CD4-positive, alpha-beta T cell treated with Interleukin-4 for 4 hours (primary cell): ENCODE data around the gene TTLL11.

Source experiments
- DNase-seq: peaks from one replicate; pipeline ENCODE4 v3.0.0-alpha.2; 2020

The TTLL11 gene

DNA sequence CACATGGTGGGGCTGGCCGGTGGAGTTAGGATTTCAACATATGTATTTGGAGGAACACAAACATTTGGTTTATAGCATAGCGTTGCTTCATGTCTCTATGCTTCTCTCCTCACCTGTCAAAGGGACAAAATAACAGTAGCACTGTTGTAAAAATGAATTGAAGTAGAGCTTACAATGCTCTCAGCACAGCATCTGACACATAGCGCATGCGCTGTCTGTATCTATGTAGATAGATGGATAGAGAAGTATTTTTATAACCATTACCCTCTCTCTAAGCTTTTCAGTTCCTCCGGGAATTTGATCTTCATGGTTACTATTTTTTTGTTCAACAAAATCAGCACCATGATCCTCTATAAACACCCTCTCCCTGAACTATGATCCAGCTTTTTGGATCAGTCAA is 166.0 kb downstream of the TTLL11 start:
- no peak for DNase-seq

DNA sequence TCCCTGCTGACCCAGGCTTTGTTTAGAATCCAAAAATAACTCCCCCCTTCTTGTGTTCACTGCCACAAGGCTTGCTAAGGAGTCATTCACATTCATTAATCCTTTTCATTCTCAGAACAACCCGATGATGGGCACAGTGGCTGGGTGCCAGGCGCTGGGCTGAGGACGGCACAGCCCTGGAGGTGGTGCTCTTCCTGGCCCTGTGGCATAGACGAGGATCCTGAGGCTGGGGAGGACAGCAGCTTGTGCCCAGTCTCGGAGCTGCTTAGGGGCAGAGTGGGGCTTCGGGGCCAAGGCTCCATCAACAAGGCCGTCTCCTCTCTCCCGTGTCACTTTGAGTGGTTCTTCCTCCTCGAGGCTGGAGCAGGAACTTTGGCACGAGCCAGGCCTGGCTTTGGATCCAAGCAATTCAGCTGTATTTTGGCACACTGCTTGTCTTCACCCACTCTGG is 166.7 kb downstream of the TTLL11 start:
- no peak for DNase-seq

DNA sequence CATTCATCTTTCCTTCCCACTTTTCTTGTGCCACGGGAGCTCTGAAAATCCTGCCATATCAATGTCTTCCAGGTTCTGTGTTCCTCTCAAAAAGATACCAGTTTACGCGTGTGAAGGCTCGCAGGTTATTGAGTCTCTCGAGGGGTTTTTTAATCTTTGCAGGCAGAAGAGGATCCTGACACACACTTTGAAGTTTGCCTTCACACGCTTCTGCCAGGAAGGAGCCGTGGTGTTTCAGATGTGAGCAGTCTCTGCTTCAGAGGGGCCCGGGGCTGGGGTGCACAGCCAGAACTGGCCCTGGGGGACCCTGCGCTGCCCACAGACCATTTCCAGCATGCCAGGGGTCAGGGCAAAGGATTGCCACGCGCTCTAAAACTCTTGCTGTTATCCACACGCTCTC is 167.2 kb downstream of the TTLL11 start:
- DNase-seq: no peak

DNA sequence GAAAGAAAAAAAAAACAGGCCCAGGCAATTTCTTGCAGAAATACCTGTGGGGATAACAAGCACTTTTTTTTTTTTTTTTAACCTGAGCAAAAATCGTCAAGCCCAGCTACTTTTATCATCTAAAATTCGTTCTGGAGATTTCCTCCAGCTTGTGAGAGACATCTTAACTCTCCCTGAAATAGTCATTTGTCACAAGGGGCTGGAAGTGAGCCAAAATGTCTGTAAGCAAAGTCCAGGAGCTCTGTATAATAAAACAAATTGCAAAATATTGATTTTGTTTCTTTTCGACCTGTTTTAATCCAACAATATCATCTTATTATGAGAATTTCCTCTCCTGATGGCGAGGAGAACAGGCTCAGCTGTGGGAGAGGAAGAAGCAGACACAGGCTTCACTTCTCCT is 168.4 kb downstream of the TTLL11 start:
- no peak for DNase-seq

DNA sequence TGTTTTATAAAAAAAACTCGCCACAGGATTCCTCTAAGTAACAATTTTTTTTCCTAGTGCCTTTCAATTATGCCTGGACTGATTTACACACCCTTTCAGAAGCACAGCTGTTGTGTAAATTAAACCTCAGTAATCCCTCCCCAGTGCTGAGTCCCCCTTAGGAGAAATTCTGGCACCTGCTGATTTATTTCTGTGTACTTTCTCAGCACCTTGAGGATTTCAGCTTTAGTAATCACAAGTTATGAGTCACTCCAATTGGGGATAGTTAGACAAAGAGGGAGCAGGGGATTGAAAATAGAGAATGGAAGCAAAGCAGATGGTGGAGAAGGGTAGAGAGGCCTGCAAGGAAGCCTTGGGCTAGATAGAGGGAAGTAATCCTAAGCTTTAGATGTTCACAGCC is 171.7 kb downstream of the TTLL11 start:
- no peak for DNase-seq

DNA sequence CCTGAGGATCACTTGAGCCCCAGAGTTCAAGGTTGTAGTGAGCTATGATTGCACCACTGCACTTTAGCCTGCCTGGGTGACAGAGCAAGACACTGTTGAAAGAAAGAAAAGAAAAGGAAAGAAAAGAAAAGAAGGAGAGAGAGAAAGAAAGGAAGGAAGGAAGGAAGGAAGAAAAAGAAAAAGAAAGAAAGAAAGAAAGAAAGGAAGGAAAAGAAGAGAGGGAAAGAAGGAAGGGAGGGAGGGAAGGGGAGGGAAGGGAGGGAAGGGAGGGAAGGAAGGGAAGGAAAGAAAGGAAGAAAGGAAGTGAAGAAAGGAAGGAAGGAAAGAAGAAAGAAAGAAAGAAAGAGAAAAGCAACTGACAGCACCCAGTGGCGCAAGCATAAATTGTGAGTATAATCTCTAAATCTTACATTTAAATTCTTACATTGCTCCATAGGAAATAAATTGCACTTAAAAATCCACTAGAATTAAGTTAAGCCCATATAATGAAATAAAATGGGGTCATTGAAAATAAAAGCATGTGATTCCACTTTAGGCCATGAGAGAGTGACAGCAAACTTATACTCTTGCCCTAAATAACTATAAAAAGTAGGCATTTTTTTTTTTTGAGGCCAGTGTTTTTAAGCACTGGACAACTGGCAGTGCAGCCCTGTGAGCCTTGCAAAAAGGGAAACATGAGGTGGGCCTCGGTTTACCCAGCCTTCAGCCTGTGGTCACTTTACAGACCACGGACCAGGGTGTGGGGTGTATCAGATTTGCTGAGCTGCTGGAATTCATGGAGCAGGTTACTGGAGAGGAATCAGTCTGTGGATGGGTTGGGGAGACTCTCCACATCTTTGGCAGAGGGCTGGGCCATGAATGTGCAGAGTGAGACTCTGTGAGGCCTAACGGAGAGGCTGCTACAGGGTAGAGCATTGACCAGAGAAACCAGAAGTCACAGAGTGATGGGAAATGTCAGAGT is 175.5 kb downstream of the TTLL11 start:
- DNase-seq: no peak

DNA sequence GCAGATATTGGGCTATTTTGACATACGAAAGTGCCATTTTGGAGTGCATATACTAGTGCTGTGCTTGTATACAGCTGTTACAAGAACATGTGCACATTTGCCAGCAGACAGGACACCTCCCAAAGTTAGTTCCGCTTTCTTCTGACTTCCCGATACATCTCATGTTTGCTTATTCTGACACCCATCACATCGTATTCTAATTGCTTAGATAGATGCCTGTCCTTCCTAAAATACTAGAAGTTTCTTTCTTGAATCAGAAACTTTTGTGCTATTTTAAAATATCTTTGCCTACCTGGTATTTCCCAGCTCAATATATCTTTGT is 177.8 kb downstream of the TTLL11 start:
- DNase-seq: no peak

DNA sequence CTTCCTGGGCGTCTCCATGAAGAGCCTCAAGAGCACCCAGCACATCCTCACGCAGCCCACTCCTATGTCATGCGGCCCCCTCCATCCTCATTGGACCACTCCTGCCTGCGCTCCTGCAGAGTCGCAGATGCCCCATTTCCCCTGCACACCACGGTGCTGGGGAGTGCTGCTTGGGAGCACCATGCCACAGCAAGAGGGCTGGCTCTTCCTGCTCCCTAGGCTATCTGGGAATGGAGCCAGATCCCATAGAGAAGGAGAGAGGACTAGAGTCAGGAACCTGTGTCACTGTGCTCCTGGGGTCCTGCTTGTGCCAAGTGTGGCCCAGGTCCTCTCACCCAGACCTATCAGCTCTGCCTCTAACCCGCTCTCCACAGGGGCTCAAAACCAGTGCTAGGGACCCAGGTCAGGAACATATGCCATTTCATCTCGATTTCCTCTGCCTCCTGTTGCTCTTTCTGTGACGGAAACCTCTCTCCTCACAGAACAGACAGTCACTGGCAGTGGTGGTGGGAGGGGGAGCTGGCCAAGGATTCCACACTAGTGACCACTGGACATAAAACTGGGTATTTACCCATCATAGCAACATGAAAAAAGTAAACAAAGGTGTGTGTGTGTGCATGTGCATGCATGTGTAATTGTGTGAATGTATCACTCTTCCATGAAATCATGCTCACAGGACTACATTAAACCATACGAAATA is 178.4 kb downstream of the TTLL11 start:
- DNase-seq: no peak

DNA sequence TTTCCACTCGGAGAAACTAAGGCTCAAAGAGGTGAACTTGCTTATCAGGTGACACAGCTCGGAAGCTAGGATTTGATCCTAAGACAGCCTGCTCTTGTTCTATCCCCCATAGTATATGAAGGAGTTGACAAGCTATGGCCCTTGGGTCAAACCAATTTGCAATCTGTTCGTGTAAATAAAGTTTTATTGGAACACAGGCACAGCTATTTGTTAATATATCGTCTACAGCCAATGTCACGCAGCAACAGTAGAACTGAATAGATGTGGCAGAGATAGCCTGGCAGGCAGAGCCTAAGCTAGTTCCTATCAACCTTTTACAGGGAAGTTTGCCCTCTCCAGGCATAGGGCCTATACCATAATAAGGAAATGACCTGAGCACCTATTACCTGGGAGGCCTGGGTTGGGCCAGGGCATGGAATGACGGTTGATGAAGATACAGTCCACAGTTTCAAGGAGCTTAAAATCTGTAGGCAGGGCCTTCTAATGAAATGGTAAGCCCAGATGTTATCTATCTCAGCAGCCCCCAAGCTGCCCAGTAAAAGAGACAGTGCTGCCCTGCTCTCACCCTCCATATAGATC is 179.0 kb downstream of the TTLL11 start:
- no peak for DNase-seq

DNA sequence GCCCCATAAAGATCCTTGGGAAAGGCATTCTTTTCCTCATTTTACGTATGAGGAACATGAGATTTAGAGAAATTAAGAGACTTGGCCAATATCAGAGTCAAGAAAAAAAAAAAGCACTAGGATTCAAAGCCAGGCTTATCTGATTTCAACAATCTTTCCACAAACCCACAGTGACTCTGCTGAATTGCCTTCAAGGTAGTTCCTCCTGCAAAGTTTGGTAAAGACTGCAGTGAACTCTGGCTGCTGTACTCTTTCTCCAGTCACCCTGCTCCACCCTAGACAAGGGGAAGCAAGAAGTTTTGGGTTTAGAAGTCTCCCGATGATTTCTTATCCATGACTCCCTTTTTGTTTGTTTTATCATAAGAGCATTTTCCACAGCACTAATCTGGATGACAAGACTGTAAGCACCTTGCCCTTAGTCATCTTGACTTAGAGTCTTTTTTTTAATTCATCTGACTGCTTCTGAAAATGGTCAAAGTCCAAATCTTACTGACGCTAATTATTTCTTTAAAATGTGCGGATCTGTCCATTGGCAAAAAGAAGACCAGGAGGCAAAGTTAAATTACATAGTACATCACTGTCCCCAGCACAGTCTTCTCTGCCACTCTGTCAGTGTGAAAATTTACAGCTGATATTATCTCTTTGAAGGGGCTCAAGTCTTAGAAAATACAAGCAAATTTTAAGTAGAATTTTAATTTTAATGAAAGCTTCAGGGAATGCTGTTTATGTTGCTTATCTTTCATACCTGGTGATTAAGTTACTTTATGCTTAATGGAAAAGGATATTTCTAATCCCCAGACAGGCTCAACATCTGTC is 180.1 kb downstream of the TTLL11 start:
- DNase-seq: no peak

DNA sequence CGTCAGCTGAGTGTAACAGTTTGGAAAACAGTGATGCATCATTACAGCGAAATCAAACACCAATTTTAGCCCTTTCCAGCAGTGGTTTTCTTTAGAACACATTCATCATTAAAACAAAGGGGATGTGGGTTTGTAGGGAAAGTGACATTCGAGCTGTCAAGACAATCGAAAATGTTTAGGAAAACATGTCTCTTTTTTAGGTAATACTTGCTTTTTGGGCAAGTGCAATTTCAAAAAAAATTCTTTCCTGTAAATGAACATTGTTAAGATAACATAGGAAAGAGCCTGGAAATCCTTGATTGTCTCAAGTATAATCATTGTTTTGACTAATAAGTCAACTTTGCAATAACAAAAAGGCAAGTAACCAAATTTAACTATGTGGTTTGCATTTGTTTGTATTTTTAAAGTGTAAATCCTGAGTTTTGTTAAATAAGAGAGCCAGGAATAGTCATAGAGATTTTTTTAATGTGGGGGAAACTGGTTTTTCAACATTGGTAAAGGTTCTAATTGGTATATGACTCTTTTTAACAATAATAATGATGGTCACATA is 182.5 kb downstream of the TTLL11 start:
- DNase-seq: no peak

DNA sequence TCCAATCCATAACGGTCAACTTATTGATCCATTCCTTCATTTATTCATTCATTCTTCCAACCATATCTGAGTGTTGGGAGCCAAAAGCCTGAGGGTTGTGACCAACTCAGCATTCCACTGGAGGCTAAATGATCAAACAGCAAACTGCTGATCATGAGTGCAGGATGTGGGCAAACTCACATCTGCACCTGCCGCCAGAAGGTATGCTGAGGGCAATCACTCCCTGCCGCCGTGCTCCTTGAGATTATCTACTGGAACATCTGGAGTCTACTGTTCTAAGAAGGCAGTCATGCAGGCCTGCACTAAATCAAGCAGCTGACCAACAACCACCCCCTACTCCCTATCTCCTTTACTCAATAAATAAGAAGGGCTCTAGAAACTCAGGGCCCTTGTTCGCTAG is 184.0 kb downstream of the TTLL11 start:
- no peak for DNase-seq

DNA sequence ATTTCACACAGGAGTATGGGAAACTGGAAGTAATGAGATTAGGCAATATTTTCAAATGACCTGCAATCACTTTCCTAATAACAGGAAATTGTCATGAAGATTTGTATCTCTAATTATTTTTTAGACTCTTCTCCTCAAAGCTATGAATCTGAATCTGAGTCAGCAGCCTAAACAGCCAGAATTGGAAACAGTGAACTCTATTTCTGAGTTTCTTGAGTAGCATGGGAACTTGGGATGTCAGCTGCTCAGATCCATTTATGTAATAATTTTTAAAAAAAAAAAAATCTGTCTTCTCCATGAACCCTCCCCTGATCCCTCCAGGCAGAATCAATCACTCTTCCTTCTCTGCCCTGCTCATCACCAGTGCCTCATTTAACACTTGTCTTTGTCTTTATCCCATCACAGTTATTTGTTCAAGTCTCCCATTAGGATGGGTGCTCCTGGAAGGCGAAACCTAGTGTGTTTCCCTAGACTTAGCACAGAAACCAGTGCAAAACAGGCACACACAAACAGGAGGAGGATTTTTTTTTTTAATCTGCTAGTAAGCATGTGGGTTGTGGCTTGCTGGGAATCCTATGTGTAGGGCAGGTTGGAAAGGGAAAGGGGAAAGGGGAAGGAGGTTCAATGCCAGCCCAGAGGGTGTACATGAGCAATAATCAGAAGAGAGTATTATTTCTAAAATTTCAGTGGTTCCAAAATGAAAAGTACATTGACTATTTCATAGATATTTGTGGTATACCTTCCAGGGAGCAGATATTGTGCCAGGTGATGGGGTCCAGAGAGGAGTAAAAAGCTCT is 186.8 kb downstream of the TTLL11 start:
- no peak for DNase-seq

DNA sequence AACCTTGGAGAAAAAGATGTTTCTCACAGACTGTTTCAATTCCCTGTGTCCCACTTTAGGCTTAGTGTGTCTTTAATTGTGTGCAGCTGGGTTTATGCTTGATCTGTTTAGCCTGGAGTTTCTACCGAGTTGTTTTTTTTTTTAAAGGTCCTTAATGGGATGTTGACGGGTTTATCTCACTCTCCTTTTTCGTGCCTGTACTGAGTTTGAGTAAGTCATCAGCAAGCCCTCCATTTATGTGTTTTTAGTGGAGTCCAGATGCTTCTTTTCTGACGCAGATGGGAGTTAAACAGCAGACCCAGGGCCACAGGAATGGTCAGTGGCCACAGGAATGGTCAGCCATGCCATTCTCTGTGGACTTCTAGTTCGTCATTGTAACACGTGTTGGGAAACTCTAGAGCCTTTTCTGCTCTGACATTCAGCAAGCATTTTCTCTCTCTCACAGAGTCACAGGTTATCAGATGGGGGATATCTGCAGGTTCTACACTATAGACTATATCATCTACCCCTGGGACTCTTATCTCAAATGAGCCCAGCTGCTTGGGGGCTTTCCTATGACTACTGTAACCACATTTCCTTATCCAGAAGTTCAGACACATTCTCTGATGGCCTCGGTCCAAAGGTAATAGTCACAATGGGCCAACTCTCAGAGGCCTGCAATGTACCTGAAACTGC is 190.5 kb downstream of the TTLL11 start:
- no peak for DNase-seq

DNA sequence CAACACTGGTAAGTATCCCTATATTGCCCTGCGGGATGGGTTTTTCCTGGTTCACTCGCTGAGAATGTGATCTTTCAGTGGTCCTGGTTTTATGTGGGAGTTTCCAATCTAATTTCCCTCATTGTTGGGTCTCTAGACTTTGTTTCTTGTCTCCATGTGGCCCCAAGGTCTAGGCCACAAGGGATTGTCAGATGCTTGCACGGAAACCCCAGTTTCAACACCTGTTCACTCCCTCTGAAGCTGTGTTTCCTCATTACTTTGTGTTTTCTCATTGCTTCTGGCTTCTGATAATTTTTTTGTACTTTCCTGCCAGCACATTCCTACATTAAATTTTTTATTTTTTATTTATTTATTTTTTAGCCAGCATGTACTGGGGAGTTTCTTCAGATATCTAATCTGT is 191.5 kb downstream of the TTLL11 start:
- DNase-seq: no peak

DNA sequence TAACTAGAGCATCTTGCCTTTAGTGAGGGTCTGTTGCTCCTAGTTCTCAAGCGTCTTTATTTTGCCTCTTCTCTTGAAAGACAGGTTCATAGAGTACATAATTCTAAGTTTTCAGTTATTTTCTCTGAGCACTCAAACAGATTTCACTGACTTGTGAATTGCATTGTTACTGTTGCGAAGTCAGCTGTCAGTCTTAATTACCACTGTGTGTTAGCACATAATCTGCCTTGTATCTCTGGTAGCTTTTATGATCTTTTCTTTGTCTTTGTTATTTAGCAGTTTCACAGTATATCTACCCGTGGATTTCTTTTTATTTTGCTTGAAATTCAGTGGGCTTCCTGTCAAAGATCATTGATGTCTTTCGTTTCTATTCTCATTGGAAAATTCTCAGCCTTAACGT is 192.9 kb downstream of the TTLL11 start:
- no peak for DNase-seq

DNA sequence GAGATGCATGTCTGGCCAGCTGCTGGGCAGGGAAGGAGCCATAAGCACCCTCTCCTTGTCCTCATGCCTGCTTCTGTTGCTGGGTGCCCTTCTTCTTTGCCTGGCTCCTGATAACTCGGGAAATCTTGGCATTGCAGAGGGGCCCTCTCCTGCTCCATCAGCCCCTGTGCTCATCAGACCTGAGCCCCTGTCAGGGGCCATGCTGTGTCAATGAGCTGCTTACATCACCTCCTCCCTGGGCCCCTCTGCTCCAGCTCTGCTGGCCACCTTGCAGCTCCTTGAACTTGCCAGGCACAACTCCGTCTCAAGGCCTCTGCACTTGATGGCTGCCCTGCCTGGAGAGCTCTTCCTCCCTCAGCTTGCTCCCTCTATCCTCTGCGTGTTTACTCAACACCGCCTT is 194.3 kb downstream of the TTLL11 start:
- no peak for DNase-seq

DNA sequence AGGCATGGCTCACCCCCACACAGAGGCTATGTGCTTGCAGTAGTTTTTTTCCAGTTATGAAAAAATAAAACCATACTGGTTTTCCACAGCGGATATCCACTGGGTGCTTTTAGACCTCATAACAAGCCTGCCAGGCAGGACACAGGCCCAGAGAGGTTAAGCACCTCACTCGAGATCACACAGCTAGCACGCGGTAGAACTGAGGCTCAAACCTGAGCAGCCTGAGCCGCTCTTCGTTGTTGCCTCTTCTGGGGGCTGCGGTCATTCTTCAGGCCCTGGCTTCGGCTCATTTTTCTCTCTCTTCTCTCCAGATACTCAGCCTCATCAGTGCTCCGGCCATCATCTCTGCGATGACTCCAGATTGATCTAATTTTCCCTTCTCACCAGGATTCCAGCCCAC is 196.0 kb downstream of the TTLL11 start:
- DNase-seq: no peak

DNA sequence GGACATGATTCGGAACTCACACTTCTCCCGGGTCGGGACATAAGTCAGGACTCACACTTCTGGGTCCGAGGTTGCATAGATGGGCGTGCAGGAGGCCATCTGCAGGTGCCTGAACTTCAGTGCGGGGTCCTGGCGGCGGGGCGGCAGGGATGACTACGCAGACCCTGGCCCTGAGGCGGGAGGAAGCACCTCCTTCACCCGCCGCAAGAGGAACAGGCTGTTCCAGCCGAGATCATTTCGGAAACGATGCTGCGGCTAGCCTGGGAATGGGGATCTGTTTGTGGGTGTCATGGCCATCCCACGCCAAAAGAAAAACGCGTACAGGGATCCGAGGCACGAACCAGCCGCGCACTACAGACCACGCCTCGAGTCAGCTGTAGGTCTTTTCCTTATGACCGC is 196.6 kb downstream of the TTLL11 start:
- DNase-seq: no peak

DNA sequence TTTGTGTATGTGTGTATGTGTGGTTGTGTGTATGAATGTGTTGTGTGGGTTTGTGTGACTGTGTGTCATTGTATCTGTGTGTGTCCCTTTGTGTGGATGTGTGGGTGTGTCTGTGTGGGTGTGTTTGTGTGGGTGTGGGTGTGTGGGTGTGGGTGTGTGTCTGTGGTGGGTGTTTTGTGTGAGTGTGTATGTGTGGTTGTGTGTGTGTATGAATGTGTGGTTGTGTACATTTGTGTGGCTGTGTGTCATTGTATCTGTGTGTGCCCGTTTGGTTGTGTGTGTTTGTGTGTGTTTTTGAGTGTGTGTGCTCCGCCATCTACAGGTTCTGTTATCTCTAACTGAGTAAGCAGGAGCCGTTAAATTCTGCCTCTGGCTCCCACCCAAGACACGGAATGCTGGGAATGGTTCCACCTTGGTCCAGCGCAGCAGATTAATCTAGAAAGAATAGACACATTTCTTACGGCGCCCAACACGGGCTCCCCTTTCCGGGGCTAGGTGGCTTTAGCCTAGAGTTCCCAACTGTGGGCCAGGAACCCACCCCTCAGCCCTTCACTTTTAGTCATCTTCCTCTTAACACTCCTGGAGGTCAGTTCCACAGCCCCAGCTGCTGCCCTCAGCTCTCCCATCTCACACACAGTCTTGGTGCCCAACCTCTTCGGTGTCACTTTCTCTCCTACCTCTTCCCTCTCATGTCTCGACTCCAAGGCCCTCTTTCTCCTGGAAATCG is 197.1 kb downstream of the TTLL11 start:
- DNase-seq: no peak

DNA sequence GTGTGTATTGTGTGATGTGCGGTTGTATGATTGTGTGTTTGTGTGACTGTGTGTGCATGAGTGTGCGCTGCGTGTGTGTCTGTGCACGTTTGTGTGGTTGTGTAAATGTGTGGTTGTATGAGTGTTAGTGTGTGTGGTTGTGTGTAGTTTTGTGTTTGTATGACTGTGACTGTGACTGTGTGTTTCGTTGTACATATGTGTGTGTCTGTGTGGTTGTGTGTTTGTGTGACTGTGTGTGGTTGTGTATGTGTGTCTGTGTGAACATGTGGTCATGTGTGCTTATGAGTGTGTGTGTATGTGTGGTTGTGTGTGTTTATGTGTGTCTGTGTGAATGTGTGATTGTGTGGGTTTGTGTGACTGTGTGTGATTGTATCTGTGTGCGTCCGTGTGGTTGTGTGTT is 197.8 kb downstream of the TTLL11 start:
- no peak for DNase-seq
